HG03457 (cell line): ENCODE data around the gene MB21D2.

Source experiments
- ATAC-seq: cut with Tn5 transposase; IDR thresholded peaks from one replicate; pipeline ENCODE4 v1.9.1; 2021; ENCODE audit warnings: moderate number of reproducible peaks; ENCODE audit not compliant: unreplicated experiment

Gene MB21D2

GRCh38 chr3:192892981-192893700 lies 24.5 kb downstream of the MB21D2 start:
- peak; percentile 100 for ATAC-seq

- no peak for ATAC-seq
Measured at GRCh38 chr3:192890347-192891335, 27.0 kb downstream of the MB21D2 start.

GRCh38 chr3:192889679-192890078 lies 28.0 kb downstream of the MB21D2 start:
- ATAC-seq, result no peak

- ATAC-seq, result no peak
Measured at GRCh38 chr3:192888190-192888589, 29.5 kb downstream of the MB21D2 start.

GRCh38 chr3:192887701-192888100 lies 30.0 kb downstream of the MB21D2 start:
- ATAC-seq, result no peak

GRCh38 chr3:192887047-192887446 lies 30.6 kb downstream of the MB21D2 start:
- no peak for ATAC-seq

GRCh38 chr3:192884777-192885773 lies 32.6 kb downstream of the MB21D2 start:
- ATAC-seq, result no peak

GRCh38 chr3:192883512-192883911 lies 34.1 kb downstream of the MB21D2 start:
- no peak for ATAC-seq

- ATAC-seq, result no peak
Measured at GRCh38 chr3:192881159-192881786, 36.4 kb downstream of the MB21D2 start.

- no peak for ATAC-seq
Measured at GRCh38 chr3:192880313-192880712, 37.3 kb downstream of the MB21D2 start.

GRCh38 chr3:192879346-192880031 lies 38.2 kb downstream of the MB21D2 start:
- ATAC-seq, result no peak

GRCh38 chr3:192875971-192876565 lies 41.6 kb downstream of the MB21D2 start:
- no peak for ATAC-seq

- ATAC-seq, result no peak
Measured at GRCh38 chr3:192870822-192871221, 46.8 kb downstream of the MB21D2 start.

- no peak for ATAC-seq
Measured at GRCh38 chr3:192869131-192870031, 48.3 kb downstream of the MB21D2 start.

GRCh38 chr3:192867645-192868044 lies 50.0 kb downstream of the MB21D2 start:
- ATAC-seq, result no peak

GRCh38 chr3:192866804-192867203 lies 50.9 kb downstream of the MB21D2 start:
- ATAC-seq, result no peak

- ATAC-seq, result no peak
Measured at GRCh38 chr3:192864941-192865340, 52.7 kb downstream of the MB21D2 start.

GRCh38 chr3:192863091-192863420 lies 54.6 kb downstream of the MB21D2 start:
- no peak for ATAC-seq
